DOHH2 (cell line): ENCODE measurements around the gene SHISA5.
A peak's percentile ranks its signal among the peaks of the same experiment; 100 is the strongest.

Experiments used
- H3F3A ChIP-seq: fragments of 200-600 bp; sonication (generic), shearing (Covaris generic); 2 replicates; pipeline ENCODE4 v1.6.0; 2016; ENCODE audit warnings: antibody characterized with exemption, mild to moderate bottlenecking; ENCODE audit not compliant: control insufficient read depth, insufficient read depth
- H3K27ac ChIP-seq: fragments of 200-600 bp; sonication (generic); 2 replicates; pipeline ENCODE4 v1.5.1; 2014; ENCODE audit warnings: low read depth, mild to moderate bottlenecking, low read length, moderate library complexity
- H3K27me3 ChIP-seq: fragments of 200-600 bp; sonication (generic); 2 replicates; pipeline ENCODE4 v1.6.1; 2014; ENCODE audit warnings: mild to moderate bottlenecking, low read length, mixed read lengths; ENCODE audit not compliant: control insufficient read depth
- H3K36me3 ChIP-seq: fragments of 200-600 bp; sonication (generic); 2 replicates; pipeline ENCODE4 v1.6.1; 2014; ENCODE audit warnings: mild to moderate bottlenecking, low read length, moderate library complexity, mixed read lengths; ENCODE audit not compliant: control insufficient read depth
- H3K4me1 ChIP-seq: fragments of 200-600 bp; sonication (generic); 2 replicates; pipeline ENCODE4 v1.6.1; 2014; ENCODE audit warnings: mild to moderate bottlenecking, low read length, mixed read lengths; ENCODE audit not compliant: control insufficient read depth
- H3K4me2 ChIP-seq: fragments of 200-600 bp; sonication (generic); 2 replicates; pipeline ENCODE4 v1.6.0; 2014; ENCODE audit warnings: mild to moderate bottlenecking, low read length, moderate library complexity
- H3K4me3 ChIP-seq: fragments of 200-600 bp; sonication (generic); 2 replicates; pipeline ENCODE4 v1.5.1; 2014; ENCODE audit warnings: mild to moderate bottlenecking, low read length, mixed read lengths
- H3K79me2 ChIP-seq: fragments of 200-600 bp; sonication (generic); 2 replicates; pipeline ENCODE4 v1.6.1; 2014; ENCODE audit warnings: mild to moderate bottlenecking, low read length, mixed read lengths; ENCODE audit not compliant: control insufficient read depth
- H3K9me2 ChIP-seq: fragments of 200-600 bp; sonication (generic); replicated peaks from 2 replicates; pipeline ENCODE4 v1.6.1; 2014; ENCODE audit warnings: mild to moderate bottlenecking, low read length, mixed read lengths; ENCODE audit not compliant: control insufficient read depth
- H3K9me3 ChIP-seq: fragments of 200-600 bp; sonication (generic); 2 replicates; pipeline ENCODE4 v1.6.1; 2014; ENCODE audit warnings: antibody characterized with exemption, low read length, mixed read lengths; ENCODE audit not compliant: control insufficient read depth, insufficient read depth
- H4K20me1 ChIP-seq: fragments of 200-600 bp; sonication (generic); 2 replicates; pipeline ENCODE4 v1.6.0; 2014; ENCODE audit warnings: low read depth, mild to moderate bottlenecking, antibody characterized with exemption, low read length, moderate library complexity; ENCODE audit not compliant: control insufficient read depth, insufficient read depth
- EZH2phosphoT487 ChIP-seq: fragments of 200-600 bp; sonication (generic); IDR thresholded peaks from 2 replicates; pipeline ENCODE4 v1.6.1; 2017; ENCODE audit warnings: borderline replicate concordance, mild to moderate bottlenecking, antibody characterized with exemption, low read length, moderate library complexity, mixed read lengths
- TF ChIP-seq, protein P1 (sequence below): fragments of 200-600 bp; sonication (generic); IDR thresholded peaks from one replicate; pipeline ENCODE4 v1.5.1; 2014; ENCODE audit warnings: antibody characterized with exemption, mild to moderate bottlenecking, low read depth, low read length; ENCODE audit not compliant: poor library complexity, severe bottlenecking

SHISA5 gene

DNA sequence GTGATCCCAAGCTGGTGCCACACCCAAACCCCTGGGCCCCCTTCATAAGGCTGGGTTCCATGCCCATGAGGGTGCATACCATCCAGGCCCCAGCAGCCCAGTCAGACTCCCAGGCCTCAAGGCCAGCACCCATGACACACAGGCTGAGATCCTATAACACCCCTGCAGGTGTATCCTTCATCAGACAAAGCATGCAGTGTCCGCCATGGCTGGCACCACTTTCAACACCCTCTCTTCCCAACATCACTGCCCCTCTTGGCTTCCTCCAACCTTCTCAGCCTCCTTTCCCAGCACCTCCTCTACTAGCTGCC lies 67.5 kb downstream of the SHISA5 start:
- Histone ChIP-seq H3K9me3 (no peaks in the 10 kb centered on the region), H3K27me3 (no peaks in the 10 kb centered on the region), H3F3A (peaks cover 5% of the 10 kb centered on the region; the same call in 1 of the 2 replicates), H4K20me1 (peaks cover 2% of the 10 kb centered on the region), H3K4me2 (peak overlapping the region; percentile 29), H3K79me2 (peaks cover 48% of the 10 kb centered on the region), H3K4me1 (peaks cover 37% of the 10 kb centered on the region), H3K36me3 (peaks cover 51% of the 10 kb centered on the region), H3K4me3 (no peak overlapping the region), H3K27ac (no peak overlapping the region), H3K9me2 (no peaks in the 10 kb centered on the region)
- no peak for TF ChIP-seq EZH2phosphoT487
- TF ChIP-seq, protein P1, sequence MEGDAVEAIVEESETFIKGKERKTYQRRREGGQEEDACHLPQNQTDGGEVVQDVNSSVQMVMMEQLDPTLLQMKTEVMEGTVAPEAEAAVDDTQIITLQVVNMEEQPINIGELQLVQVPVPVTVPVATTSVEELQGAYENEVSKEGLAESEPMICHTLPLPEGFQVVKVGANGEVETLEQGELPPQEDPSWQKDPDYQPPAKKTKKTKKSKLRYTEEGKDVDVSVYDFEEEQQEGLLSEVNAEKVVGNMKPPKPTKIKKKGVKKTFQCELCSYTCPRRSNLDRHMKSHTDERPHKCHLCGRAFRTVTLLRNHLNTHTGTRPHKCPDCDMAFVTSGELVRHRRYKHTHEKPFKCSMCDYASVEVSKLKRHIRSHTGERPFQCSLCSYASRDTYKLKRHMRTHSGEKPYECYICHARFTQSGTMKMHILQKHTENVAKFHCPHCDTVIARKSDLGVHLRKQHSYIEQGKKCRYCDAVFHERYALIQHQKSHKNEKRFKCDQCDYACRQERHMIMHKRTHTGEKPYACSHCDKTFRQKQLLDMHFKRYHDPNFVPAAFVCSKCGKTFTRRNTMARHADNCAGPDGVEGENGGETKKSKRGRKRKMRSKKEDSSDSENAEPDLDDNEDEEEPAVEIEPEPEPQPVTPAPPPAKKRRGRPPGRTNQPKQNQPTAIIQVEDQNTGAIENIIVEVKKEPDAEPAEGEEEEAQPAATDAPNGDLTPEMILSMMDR = no peak

- Histone ChIP-seq H3K79me2 (peaks cover 43% of the 10 kb centered on the region), H3K4me2 (peak overlapping the region; percentile 29), H3K4me1 (peaks cover 35% of the 10 kb centered on the region), H3K27ac (no peak overlapping the region), H3K4me3 (no peak overlapping the region), H3K27me3 (no peaks in the 10 kb centered on the region), H3K9me3 (no peaks in the 10 kb centered on the region), H4K20me1 (no peaks in the 10 kb centered on the region), H3K9me2 (no peaks in the 10 kb centered on the region), H3F3A (peaks cover 3% of the 10 kb centered on the region; the same call in 1 of the 2 replicates), H3K36me3 (peaks cover 50% of the 10 kb centered on the region)
- TF ChIP-seq, protein P1 = peak; percentile 100
- no peak for TF ChIP-seq EZH2phosphoT487
Observed at GRCh38 chr3:48435774-48436476, 68.0 kb downstream of the SHISA5 start.

- H4K20me1 ChIP-seq = no peaks in the 10 kb centered on the region
Observed at GRCh38 chr3:48435223-48435595, 68.8 kb downstream of the SHISA5 start.

More at GRCh38 chr3:48435223-48435595, 68.8 kb downstream of the SHISA5 start:
- Histone ChIP-seq H3K4me3 (no peak overlapping the region), H3K36me3 (peaks cover 43% of the 10 kb centered on the region), H3F3A (peaks cover 3% of the 10 kb centered on the region; the same call in 1 of the 2 replicates), H3K79me2 (peaks cover 36% of the 10 kb centered on the region), H3K27ac (no peak overlapping the region), H3K9me3 (no peaks in the 10 kb centered on the region), H3K9me2 (no peaks in the 10 kb centered on the region), H3K4me1 (peaks cover 39% of the 10 kb centered on the region), H3K27me3 (no peaks in the 10 kb centered on the region), H3K4me2 (no peak overlapping the region)
- TF ChIP-seq, protein P1 = no peak
- no peak for TF ChIP-seq EZH2phosphoT487
